Skeletal muscle cell (primary cell): ENCODE results near the gene GNLY.
"Not testable (repeated sequence)": the region's sequence is repeated elsewhere in the genome, so short reads cannot be mapped to it uniquely, and the experiment has no call there.

Source experiments
- DNase-seq: peaks from one replicate; pipeline ENCODE4 v3.0.0-alpha.2; 2010; ENCODE audit warnings: low read depth
- H3K4me3 ChIP-seq: 2 replicates; pipeline ENCODE4 v1.5.1; 2011; ENCODE audit warnings: low read depth, mild to moderate bottlenecking, control low read depth, low read length, moderate library complexity

The GNLY gene

DNA sequence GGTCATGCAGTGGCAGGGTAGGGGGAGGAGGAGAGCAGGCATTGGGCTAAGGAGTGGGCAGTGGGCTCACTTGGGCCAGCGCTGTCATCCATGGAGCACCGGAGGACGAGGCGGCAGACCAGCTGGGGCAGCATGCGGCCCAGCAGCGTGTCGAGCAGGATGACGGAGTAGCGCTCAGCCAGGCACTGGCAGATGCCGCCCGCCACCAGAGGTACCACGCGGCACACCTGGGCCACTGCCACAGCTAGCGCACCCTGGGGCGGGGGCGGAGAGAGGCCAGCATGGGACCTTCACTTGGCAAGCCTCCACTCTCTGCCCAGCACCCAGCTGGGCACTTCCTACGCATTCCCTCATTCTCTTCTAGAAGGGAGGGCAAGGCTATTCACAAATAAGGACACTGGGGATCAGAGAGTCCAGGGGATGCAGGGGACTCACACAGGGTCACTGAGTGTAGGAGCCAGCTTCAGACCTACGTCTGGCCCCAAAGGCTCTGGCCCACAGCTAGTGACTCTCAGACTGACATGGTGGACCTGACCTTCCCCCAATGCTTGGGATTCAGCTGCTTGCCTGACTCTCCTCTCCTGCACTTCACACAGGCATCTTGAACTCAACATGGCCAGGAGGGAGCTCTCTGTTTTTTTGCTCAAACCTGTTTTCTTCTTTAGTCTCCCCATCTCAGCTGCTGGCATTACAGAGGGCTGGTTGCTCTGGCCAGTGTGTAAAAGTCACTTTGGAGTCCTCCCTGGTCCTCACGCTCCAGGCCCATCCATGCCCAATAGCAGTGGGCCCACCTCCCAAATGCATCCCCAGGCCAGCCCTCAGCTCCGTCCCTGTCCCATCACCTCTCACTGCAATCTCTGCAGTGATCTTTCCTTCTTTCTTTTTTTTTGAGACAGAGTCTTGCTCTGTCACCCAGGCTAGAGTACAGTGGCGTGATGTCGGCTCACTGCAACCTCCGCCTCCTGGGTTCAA is 30.3 kb upstream of the GNLY start:
- no peak overlapping the region for H3K4me3 ChIP-seq
- DNase-seq = no peak

DNA sequence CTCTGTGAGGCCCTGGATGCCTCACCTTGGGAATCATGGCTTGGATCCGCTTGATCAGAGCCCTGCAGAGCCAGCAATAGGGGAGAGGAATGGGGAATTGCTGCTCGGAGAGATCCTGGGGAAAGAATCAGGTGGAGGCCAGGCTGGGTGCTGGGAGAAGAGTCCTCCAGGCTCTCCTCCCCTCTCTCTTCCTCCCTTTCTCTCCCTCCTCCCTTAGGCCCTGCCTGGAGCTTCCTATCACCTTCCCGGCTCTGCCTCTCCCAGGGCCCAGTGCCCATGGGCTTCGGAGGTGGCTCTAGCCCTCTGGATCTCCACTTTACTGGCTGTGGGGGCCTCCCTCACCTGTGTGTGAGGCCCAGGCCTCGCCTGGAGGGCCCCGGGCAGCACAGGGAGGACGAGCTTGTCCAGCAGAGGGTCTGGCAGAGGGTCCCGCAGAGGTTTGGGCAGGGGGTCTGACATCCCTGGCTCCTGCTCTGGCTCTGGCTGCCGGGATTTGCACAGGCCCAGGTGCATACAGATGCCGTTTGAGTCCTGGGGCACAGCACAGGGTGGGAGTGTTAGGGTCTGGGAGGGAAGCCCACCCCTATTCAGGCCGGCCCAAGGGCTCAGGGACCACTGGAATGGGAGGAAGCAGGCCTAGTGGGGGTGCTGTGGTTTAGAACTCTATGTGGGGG is 28.8 kb upstream of the GNLY start:
- DNase-seq = no peak
- no peak overlapping the region for H3K4me3 ChIP-seq

DNA sequence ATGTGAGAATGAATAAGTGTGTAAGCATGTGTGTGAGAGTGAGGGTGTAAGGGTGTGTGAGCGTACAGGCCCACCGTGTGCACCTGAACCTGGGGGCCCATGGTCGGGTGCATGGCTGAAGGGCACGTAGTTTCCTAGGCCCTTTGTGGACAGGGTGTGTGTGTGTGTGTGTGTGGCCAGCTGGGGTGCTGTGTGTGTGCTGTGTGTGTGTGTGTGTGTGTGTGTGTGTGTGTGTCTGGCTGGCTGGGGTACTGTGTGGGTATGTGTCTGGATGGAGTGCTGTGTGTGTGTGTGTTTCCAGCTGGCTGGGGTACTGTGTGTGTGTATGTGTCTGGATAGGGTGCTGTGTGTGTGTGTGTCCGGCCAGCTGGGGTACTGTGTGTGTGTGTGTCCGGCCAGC is 28.1 kb upstream of the GNLY start:
- no peak overlapping the region for H3K4me3 ChIP-seq
- no peak for DNase-seq

DNA sequence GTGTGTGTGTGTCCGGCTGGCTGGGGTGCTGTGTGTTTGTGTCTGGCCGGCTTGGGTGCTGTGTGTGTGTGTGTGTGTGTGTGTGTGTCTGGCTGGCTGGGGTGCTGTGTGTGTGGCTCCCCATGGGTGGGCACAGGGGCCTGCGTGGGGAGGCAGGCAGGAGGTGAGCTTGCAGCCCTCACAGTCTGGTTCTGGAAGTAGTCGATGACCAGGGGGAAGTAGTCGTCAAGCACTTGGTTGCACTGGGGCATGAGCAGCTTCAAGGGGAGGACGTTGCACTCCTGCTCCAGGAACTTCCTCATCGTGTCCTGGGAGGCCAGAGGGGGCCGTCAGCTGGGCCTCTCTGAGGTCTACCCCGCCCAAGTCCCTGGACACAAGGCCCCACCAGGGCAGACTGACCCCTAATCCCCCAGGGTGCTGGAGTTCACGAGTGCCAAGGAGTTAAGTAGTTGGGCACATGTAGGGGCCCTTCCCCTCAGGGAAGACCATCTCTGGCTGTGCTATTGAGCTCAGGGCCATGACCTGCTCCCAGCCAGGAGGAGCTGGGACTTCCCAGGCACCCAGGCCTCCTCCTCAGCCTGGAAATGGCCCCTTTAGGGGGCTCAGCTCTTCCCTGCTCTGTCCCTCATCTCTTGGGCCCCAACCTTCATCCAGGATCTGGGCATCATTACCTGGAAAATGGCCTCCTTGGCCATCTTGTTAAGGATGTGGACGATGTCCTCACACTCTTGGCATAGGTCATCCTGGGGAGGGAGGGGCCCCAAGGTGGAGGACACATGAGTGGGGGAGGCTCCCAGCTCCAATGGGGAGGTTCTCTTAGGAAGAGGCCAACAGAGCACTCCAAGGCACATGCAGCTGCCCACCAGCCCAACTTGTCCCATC is 27.5 kb upstream of the GNLY start:
- no peak for DNase-seq
- no peak overlapping the region for H3K4me3 ChIP-seq

DNA sequence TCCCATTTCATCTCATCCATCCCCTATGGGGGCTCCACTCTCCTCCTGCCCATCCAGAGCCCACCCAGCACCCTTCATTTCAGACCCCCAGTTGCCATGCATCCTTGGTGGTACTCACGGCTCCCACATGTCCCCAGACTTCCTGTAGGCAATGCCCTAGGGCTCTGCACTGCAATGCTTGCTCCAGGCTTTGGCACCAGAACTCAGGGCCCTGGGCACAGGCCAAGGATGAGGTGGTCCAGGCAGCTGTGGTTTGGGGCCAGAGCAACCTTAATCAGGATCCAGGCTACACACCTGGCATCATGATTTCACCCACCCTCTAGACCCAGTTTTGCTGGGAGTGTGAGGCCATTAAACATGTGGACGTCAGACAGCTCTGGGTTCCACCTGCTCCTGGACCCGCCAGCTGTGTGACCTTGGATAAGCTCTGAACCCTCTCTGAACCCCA is 26.6 kb upstream of the GNLY start:
- DNase-seq = no peak
- no peak overlapping the region for H3K4me3 ChIP-seq

DNA sequence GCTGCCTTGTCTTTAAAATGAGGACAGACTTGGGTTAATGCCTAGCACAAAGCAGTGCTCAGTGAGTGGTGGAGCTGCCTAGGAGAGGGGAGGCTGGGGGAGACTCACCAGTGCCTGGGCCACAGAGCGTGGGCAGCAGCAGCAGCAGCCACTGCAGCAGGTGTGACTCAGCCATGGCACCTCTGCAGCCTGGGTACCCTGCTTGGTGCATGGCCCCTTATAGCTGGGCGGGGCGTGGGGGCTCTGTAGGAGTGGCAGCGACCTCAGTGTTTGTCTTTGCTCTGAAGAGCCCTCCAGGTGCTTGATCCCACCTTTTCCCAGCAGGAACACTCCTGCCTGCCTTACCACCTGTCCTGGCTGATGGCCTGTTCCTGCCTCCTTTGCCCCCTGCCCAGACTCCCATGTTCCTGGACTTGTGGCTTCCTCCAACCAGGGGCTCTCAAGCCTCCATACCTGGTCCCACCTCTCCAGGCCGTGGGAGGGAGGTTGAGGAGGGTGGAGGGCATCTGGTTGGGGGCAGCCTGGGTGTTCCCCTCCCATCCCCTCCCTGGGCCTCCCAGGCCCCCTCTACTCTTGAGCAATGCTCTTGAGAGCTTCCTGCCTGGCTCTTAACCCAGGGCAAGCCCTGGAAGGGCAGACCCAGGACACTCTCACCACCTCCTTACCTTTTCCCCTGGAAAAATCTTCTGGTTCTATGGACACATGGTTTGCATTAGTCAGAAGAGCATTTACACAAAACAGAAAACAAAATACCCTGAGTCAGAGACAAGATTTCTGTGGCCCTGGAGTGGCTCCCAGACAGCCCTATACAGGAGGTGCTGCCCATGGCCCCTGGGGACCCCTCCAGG is 25.9 kb upstream of the GNLY start, which contains the start of gene SFTPB:
Gene SFTPB, minus strand, starts transcription at position 191 of the 848 bp plus-strand sequence. Its CDS starts 16 bp downstream, at position 175.
- DNase-seq = no peak
- no peak within 1 kb of the TSS for H3K4me3 ChIP-seq

DNA sequence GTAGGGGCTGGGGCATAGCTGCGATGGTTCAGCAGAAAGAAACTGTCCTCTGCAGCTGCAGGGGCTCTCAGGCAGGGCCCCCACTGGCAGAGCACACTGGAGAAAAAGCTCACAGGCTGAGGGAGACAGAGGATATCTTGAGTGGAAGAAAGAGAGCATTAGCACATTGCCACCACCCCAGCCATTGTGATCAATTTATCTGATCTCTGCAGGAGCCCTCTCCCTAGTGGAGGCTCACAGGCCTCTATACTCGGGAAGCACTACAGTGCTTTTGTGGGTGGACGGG is 25.4 kb upstream of the GNLY start:
- H3K4me3 ChIP-seq = no peak overlapping the region
- DNase-seq = no peak

DNA sequence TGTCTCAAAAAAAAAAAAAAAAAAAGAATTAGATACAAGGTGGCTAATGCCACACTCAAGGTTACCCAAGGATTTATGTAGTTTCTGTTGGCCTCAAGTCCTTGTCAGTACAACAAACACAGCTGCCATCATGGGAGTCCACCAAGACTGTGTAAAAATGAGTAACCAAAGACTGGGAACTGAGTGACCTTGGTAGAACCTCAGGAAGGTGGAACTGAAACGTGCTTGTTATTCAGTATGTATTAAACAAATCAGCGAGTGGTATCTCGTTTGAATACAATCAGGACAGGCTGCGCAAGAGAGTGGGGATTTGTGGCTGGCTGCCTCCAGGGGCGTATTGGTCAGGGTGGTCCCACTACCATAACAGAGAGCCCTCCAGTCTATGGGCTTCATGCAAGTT is 24.6 kb upstream of the GNLY start:
- DNase-seq = no peak
- no peak overlapping the region for H3K4me3 ChIP-seq

DNA sequence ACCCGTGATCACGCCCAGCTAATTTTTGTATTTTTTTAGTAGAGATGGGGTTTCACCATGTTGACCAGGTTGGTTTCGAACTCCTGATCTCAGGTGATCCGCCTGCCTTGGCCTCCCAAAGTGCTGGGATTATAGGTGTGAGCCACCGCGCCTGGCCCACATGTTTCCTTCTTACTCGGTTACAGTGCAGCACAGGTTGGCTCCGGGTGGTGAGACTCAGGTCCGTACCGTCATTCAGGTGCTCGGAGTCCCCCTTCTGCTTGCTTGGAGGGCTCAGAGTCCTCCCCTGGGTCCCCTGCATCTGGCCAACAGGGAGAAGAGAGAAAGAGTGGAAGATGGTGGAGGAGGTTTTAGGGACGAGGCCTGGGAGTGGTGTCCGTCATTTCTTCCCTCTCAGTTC is 23.7 kb upstream of the GNLY start:
- DNase-seq, H3K4me3 ChIP-seq: not testable (repeated sequence)

DNA sequence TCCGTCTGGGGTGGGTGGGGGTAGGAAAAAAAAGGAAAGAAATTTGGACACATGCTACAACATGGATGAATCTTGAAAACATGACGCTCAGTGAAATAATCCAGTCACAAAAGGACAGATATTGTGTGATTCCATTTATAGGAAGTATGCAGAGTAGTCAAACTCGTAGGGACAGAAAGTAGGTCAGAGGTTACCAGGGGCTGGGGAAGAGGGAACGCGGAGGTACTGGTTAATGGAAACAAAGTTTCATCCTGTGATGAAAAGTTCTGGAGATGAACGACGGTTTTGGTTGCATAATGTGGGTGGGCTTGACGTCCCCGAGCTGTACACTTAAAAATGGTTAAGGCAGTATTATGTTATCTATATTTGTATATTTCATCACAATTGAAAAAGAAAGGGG is 21.7 kb upstream of the GNLY start:
- no peak for DNase-seq
- H3K4me3 ChIP-seq = no peak overlapping the region

DNA sequence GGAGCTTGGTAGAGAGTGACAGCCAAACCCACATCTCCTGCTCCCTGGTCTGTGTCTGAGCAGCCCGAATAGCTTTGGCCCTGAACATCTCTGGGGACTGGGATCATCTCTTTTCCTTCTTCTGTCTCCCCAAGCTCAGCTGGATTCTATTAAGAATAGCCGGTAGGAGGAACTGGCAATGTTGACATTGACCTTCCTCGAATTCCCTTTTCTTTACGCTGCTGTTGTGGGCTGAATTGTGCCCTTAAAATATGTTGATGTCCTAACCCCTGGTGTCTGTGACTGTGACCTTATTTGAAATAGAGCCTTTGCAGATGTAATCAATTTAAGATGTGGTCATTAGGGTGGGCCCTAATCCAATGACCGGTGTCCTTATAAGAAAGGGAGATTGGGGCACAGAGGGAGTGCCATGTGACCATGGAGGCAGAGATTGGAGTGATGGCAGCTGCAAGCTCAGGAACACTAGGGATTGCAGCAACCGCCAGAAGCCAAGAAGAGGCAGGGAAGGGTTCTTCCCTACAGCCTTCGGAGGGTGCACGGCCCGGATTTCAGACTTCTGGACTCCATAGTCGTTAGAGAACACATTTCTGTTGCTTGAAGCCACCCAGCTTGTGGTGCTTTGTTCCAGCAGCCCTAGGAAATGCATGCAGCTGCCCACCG is 20.3 kb upstream of the GNLY start:
- DNase-seq = no peak
- H3K4me3 ChIP-seq = no peak overlapping the region

DNA sequence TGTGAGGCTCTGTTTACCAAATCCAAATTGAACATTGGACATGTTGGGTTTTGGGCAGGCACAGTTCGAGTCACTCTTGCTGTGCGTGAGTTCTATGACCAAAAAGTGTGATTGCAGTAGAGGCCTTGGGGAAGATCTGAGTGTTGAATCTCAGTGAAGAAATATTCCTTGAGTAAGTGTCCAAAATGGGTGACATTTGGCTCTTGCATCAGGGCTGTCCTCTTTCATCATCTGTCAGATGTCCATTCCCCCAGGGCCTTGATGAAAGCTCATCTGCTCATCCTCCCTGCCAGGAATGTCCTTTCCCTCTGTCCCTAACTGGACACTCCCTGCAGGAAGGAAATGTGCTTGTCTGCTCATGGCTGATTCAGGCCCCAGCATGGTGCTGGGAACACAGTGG is 19.7 kb upstream of the GNLY start:
- no peak for DNase-seq
- no peak overlapping the region for H3K4me3 ChIP-seq

DNA sequence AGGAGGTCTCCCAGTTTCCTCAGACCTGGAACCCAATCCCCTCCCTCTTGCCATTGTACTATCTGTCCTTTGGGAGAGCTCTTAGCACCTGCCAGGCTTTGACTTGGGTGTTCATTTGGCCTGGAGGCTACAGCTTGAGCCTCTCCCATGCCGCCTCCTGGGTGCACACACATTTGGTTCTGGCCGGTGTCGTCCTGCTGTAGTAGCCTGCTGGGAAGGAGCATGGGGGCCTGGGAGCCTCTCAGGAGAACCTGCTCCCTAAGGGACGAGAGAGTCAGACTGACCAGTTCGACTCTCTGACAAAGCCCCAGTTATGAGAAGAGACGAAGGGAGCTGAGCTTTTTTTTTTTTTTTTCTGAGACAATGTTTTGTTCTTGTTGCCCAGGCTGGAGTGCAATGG is 18.7 kb upstream of the GNLY start:
- H3K4me3 ChIP-seq = no peak overlapping the region
- DNase-seq = no peak

DNA sequence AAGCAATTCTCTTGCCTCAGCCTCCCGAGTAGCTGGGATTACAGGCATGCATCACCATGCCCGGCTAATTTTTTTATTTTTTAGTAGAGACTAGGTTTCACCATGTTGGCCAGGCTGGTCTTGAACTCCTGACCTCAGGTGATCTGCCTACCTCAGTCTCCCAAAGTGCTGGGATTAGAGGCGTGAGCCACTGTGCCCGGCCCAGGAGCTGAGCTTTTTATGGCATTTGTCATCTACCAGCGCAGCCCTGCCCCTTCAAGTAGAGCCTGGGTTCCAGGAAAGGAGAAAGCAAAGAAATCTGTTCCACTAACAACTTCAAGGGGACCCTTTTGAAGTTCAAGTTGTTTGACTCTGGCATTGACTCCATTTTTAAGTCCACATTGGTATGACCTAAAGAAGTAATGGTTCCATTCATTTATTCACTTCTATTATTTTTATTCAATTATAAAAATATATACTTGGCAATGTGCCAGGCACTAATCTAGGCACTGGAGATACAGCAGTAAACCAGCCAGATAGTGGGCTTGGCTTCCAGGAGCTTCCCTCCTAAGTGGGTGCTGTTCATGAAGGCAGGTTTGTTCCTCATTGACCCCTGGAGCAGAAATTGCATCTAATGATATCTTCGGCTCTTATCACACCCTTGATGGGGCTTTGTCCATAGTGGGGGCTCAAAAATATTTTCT is 18.2 kb upstream of the GNLY start:
- H3K4me3 ChIP-seq = no peak overlapping the region
- no peak for DNase-seq

DNA sequence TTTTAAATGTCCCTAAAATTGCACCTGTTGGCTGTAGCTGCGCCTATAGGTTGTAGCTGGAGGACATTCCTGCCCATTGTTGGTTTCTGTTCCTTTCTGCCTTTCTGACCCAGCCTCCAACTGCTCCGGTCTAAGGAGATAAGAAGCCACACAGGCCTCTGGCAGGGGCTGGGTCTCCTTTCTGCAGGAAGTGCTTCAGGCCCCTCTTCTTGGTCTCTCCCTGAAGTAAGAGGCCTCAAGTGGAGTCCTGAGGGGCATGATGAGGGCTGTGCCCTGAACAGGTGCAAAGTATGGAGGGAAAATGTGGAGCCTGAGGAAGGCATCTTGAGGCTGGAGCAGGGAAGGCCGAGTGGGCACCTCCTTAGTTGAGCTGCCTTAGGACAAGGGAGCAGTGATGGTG is 15.8 kb upstream of the GNLY start:
- H3K4me3 ChIP-seq = no peak overlapping the region
- no peak for DNase-seq

DNA sequence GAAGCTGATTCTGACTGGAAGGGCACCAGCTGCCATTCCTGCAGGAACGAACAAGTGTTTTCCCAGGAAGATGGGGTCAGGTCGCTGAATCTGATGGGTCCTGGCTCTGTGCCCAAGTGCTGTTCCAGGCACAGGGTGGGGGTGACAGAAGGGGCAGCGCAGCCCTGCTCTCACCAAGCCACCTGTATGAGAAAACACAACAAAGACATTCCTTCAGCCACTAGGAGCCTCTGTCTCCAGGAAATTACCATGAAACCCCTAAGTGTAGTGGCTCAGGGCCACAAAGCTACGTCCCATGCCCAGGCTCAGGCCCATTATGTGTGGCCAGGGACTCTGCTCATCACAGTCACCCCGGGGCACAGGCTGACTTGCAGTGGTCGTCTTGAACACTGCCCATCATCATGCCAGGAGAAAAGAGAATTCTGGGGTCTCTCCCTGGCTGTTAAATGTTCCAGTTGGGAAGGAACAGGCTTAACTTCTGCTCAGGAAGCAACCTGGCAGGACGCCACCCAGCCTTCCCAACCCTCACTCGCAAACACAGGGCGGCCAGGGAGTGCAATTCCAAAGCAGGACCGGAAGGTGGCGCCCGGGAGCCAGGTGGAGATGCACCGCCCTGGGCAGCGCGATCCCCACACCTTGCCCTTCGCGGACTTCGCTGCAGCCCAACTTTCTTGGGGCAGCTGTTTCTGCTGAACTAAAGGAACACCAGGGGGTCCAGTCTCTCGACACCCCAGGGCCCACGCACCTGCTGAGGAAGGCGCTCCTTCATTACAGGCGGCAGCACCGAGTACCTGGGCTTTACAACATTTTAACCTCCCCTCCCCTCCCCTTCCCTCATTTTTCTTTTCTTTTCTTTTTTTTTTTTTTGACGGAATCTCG is 15.1 kb upstream of the GNLY start:
- DNase-seq = peak; percentile 25
- no peak overlapping the region for H3K4me3 ChIP-seq

DNA sequence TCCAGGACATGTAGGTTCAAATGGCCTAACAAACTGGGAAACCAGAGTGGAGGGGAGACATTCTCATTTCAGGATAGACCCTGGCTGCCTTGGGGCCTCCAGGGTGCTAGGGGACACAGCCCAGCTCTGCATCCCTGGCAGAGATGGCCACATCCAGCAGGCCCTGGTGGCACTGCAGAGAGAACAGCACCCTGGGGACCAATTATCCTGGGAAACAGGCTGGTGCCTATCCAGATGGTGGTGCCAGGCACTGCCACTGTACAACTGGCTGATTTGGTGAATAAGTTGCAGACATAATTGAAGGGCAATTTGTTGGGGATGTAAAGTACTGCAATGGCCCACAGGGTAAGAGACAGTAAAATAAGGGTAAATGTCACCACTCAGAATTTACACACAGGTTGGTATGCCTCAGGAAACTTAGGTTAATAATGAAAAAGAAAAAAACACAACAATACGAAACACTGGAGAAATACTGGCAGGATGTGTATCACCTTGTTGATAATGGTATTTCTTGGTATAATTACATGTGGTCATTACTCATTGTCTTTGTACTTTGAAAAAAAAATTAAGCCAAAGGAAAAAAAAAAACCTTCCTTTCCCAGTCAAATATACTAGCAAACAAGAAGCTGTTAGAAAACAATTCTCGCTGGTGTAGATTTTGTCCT is 13.3 kb upstream of the GNLY start:
- no peak overlapping the region for H3K4me3 ChIP-seq
- no peak for DNase-seq
